NCI-H2171 (cell line): ENCODE results near the gene DLG2.
"Not testable (repeated sequence)": the region's sequence is repeated elsewhere in the genome, so short reads cannot be mapped to it uniquely, and the experiment has no call there.

Source experiments
- DNase-seq: peaks from one replicate; lab custom pipeline; 2025; lab: John Stamatoyannopoulos, UW

The DLG2 gene

DNA sequence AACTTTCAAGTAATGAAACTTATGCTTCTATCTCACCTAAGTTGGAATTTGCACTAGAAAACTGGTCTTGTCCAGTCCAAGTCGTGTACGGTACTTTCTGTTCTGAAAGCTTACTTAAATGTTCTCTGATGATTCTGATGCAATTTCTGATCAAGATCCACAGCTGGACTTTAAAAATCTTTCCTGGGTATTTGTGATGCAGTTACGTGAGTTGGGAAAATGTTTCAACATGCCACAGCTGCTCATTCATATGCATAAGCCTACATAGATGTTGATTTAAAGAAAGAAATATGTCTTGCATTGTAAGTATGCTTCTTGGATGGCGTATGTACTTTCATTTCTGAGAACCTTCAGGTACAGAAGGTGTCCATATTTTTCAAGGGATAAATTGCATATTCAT, 1847.3 kb downstream of the DLG2 start:
- no peak for DNase-seq

GRCh38 chr11:83778596-83778995, 1848.5 kb downstream of the DLG2 start:
- no peak for DNase-seq

DNA sequence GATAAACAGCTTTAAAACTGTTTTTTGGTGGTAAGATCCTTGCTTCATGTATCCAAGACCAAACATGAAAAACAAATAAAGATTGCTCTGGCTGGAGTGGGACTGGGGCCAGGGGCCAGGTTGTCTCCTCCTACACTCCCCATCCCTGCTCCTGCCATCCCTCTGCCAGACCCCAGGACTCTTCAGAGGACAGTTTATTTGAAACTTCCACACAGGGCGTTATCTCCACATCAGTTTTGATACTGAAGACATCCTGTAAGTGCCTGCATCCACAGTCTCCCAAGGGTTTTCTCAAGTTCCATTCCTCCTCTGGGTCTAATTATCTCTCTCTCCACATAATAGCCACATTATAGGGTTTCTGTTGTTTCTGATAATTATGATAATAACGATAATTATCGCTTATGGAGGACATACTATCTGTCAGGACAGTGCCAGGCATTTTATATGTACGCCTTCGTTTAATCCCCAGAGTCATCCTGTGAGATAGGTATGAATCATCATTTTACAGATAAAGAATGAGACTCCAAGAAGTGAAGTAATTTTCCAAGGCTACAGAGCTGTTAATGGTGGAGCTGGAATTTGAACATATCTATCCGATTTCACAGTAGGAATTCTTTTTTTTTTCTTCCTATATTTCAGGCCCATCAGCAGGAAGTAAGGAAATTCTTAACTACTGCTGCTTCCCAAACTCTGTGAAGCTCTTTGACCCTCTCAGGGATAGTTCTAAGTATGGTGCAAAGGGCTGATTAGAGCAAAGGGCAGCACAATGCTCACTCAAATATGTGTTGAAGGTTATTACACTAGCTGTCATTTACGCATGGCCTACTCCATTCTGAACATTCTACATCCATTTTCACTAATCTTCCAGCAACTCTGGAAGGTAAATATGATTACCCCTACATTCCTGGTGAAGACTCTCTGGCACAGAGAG, 1852.9 kb downstream of the DLG2 start:
- peak; percentile 1 for DNase-seq

DNA sequence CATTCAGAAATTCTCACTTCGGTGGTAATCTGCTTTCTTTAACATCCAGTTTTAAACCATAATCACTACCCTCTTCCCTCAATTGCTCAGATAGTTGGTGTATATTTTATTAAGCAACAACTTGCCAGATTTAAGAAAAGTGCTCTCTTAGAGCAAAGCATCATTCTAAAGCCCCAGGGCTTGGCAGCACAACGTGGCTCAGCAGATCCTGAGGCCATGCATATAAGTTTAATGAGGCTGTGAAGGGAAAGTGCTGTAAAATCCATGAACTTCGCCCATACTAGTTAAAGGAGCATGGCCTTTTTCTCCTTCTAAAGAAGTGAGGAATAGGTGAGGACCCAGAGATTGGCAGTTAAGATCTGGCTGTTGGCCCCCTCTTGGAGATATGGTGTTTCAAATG, 1858.7 kb downstream of the DLG2 start:
- no peak for DNase-seq

DNA sequence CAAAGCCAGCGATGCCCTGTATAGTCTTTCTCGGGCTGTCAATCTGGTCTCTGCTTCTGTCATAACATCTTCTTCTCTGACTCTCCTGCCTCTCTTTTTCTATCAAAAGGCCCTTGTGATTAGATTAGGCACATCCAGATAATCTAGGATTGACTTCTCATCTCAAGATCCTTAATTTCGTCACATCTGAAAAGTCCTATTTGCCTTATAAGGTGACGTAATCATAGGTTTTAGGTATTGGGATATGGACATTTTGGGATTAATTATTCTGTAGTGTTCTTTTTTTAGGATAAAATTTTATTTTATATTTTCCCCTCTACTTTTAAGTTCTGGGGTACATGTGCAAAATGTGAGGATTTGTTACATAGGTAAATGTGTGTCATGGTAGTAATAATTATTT, 1860.2 kb downstream of the DLG2 start:
- DNase-seq, result no peak

GRCh38 chr11:83764643-83765042, 1862.5 kb downstream of the DLG2 start:
- no peak for DNase-seq

- DNase-seq, result no peak
Observed at GRCh38 chr11:83760932-83761331, 1866.2 kb downstream of the DLG2 start.

DNA sequence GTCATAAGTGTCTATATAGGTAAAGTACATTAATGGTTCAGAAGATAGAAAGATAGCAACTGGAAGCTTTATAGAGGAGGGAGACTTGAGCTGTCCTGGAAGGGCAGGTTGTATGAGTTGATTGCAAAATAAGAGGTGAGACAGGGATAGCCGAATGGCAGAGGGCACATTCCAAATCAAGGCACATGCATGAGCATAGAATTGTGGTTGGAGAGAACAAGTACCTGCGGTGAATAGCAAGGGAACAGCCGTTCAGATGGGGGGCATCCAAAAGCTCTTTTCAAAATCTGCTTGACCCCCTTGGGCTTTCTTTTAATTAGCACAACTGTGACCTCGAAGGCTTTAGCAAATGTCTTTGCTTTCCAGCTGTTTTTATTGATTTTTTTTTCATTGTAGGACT, 1868.0 kb downstream of the DLG2 start:
- DNase-seq, result no peak

DNA sequence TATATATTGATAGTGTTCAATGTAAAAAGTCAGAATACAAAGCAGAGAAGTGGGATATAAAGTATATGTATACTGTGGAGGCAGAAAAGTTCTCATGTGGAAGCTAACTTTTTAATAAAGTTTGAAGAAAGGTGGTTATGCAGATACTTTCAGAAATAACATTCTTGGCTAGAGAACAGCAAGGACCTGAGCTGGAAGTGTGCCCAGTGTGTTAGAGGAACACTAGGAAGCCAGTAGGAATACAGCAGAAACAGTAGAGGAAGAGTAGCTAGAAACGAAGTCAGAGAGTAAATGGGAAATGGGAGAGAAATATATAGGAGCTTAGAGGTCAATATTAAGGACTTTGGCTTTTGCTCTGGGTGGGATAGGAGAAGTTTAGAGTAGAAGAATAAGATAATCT, 1876.1 kb downstream of the DLG2 start:
- DNase-seq, result no peak

DNA sequence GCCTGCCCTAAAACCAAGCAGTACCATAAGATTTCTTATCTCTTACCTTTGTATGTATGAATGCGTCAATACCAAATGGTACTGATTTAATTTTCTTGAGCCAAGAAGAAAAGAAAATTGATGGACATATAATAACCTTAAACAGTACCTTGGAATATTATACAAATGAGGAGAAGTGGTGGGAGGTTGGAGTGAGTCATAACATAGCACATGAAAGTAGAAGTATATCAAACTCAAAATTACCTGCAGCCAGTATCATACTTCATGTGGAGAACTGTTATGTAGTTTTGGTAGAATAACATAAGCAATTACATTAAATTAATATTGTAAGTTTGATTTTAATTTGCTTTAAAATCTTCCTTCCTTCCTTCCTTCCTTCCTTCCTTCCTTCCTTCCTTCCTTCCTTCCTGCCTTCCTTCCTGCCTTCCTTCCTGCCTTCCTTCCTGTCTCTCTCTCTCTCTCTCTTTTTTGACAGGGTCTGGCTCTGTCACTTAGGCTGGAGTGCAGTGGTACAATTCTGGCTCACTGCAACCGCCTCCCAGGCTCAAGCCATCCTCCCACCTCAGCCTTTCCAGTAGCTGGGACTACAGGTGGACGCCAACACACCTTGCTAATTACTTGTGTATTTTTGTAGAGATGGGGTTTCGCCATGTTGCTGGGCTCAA, 1880.1 kb downstream of the DLG2 start:
- DNase-seq, result no peak

DNA sequence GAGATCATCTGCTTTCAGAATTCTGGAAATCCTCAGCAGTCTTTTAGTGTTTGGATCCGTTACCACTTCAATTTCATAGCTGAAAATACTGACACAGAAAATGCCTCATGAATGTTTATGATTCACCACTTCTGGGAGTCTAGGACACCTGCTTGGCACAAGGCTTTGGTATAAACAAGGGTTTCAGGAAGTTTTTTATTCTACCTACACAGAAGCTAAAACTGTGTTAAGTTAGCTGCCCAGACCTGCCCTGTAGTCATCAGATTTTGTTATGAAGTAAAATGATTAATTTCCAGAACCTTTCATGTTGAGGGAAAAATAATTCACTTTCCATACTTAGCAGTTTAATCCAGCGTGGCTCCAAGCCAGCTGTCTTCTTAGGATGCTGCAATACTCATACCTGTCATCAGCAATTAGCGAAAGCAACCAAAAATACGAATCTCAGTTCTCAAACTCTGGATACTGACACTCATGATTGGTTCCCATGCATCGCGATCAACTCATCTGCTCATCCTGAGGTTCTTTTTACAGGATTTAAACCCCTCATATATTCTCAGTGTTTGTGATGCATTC, 1882.4 kb downstream of the DLG2 start:
- no peak for DNase-seq

DNA sequence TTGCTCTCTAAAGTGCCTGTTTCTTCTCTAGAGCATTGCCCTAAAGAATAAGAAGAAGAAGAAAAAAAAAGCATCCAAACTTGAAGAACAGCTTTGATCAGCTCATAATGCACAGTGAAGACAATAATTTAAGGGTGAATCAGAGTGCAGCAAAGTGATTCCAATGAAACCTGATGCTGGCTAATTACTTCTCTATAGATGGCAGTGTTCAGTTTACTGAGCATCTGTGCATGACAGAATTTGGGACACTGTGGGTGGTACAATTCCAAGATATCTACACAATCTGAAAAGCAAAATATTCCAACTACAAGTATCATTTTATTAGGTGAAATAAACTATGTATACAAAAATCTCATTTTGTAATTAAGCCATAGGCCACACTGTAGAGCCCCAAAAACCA, 1890.5 kb downstream of the DLG2 start:
- DNase-seq, result peak; percentile 45

DNA sequence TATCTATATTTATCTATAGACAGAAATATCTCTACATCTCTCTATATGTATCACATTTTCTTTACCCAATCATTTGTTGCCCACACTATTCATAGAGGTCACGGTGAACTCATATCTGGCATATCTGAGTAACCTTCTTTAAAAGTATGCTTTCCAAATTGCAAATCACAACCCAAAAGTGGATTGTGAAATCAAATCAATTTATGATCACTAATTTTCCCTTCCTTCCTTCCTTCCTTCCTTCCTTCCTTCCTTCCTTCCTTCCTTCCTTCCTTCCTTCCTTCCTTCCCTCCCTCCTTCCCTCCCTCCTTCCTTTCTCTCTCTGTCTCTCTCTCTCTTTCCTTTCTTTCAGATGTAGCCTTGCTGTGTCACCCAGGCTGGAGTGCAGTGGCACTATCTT, 1893.0 kb downstream of the DLG2 start:
- DNase-seq, result no peak

GRCh38 chr11:83731288-83731687, 1895.9 kb downstream of the DLG2 start:
- DNase-seq, result not testable (repeated sequence)

DNA sequence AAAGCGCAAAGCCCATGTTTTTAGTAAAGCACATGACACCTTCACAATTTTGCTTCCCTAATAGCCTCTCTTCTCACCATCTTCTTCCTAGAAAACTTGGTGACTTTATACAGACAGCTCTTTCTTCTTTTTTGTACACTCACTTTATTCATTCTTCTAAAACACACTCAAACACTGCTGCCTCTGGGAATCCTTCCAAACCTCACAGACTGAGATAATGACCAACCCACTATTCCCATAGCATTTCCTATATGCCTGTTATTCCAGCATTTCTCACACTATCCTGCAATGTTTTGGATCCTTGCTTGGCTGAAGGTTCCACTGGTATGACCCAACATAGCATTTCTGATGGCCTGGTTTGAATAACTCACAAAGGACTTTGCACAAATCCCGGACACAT, 1898.9 kb downstream of the DLG2 start:
- no peak for DNase-seq

DNA sequence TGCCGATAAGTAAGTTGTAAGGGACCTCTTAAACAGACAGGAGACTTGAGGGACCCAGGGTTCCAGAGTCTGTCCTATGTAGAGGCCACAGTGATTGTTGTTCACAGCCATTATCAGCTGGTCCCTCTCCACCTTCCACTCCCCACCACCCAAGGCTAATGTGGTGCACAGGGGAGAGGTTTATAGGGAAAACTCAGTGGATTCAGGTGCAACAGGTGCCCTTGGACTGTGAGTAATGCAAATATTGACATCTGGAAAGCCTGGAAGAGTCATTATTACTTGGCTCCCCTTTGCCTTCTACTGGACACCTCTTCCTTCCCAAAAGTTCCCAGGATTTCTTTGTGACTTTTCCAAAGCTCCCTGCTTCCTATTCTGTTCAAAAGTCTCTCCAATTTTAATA, 1899.9 kb downstream of the DLG2 start:
- no peak for DNase-seq

GRCh38 chr11:83726316-83726715, 1900.8 kb downstream of the DLG2 start:
- DNase-seq, result no peak

DNA sequence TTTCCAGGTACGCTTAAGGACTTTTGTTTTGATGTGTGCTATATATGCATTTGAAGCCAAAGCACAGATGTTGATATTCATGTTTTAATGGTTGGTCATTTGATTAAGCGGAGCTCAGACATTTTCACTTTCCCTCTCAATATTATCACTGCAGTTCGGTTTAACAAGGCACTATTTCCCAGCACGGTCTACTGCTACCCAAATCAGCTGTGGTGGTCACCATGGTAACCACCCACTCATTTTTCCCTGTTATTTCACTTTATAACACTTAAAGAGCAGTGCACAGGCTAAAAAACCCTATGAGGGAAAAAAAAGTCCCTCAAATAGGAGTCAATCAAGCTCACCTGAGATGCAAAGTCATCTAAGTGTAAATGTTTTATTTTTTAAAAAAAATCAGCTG, 1901.4 kb downstream of the DLG2 start:
- no peak for DNase-seq

GRCh38 chr11:83725269-83725560, 1901.9 kb downstream of the DLG2 start:
- no peak for DNase-seq

GRCh38 chr11:83723999-83724398, 1903.1 kb downstream of the DLG2 start:
- DNase-seq, result no peak

DNA sequence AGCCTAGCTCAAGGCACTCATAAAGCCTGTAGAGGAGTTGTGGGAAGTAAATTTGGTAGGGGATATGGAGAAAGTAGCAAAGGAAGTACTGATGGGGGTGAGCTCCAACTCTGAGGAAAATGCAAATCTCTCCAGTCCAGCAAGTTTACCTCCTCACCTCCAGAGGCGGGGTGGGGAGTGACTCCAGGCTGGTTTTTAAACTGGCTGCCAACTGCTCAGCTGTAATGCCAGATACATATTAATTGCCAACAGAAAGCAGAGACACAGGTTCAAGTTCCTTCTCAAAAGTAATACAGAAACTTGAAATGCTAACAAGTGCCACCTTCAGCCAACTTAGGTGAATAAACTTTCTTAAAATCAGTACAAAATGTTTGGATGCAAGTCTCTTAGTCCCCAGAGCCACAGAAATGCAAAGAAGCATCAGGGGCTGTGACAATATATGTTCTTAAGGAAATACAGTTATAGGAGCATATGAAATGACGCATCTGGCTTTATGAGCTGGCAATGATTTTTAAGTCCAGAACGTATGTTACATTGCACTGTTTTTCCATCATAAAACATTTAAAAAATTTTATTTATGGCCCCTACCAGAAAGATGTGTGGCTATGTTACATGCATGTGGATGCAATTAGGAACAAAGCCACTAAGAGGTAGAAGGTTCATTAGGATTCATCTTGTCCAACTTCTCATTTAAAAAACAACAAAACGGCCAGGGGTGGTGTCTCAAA, 1904.6 kb downstream of the DLG2 start:
- no peak for DNase-seq

- no peak for DNase-seq
Observed at GRCh38 chr11:83721263-83721662, 1905.9 kb downstream of the DLG2 start.

- no peak for DNase-seq
Observed at GRCh38 chr11:83720675-83721074, 1906.5 kb downstream of the DLG2 start.
